PC-9 (cell line): ENCODE results near the gene HSPE1.

ENCODE experiments used
- CTCF ChIP-seq: fragments of 200-600 bp; sonication (generic); conservative IDR thresholded peaks from 2 replicates; pipeline ENCODE4 v1.6.1; 2017; ENCODE audit warnings: mixed run types, antibody characterized with exemption, mild to moderate bottlenecking, moderate library complexity
- EZH2 ChIP-seq: fragments of 200-600 bp; sonication (generic); IDR thresholded peaks from 2 replicates; pipeline ENCODE4 v1.8.0; 2017; ENCODE audit warnings: antibody characterized with exemption, low read depth

- TF ChIP-seq CTCF = no peak
- no peak for TF ChIP-seq EZH2
Observed at GRCh38 chr2:197477797-197478196, 22.4 kb upstream of the HSPE1 start.
